GM19043 (cell line): ENCODE measurements around the gene ARIH1.
"Not testable (repeated sequence)": the region's sequence is repeated elsewhere in the genome, so short reads cannot be mapped to it uniquely, and the experiment has no call there.

ENCODE experiments used
- ATAC-seq: cut with Tn5 transposase; IDR thresholded peaks from one replicate; pipeline ENCODE4 v1.9.1; 2021; ENCODE audit warnings: low read depth; ENCODE audit not compliant: unreplicated experiment

Gene ARIH1

DNA sequence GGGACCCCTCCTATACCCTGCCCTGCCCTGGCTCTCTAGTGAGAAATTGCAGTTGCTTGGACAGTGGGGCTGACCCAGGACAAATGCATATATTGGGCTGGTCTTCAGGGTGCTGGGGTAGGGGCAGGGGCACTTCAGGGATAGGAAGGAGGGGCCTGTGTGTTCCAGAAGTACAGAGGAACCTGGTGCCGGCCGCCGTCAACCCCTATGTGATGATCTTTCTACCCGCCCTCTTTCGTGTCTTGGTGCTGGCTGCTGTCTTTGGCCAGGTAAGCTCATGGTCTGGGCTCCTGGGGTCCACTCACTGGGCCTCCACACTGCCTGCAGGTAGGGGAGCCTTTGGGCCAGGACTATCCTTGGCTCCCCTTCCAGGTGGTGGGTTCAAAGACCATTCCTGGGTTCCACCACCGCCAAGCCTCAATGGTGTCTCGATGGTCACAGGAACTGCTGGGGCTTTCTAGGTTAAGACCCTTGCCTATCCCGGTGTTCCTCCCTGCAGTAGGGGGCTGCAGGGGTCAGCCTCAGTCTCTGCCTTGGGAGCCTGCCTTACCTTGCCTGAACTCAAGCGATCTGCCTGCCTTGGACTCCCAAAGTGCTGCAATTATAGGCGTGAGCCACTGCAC is 174.6 kb downstream of the ARIH1 start:
- not testable (repeated sequence) for ATAC-seq
